ENCODE results near the gene C1orf216.
"Not testable (repeated sequence)": the region's sequence is repeated elsewhere in the genome, so short reads cannot be mapped to it uniquely, and the experiment has no call there.

C1orf216 gene, protein sequence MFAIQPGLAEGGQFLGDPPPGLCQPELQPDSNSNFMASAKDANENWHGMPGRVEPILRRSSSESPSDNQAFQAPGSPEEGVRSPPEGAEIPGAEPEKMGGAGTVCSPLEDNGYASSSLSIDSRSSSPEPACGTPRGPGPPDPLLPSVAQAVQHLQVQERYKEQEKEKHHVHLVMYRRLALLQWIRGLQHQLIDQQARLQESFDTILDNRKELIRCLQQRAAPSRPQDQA

GRCh38 chr1:35718492-35719336 lies at the start of gene C1orf216:
Gene C1orf216, minus strand, starts transcription at chr1:35718884. Its CDS starts 2,563 bp downstream, at chr1:35716321.
- DNase-seq, result peak; percentile 84

GRCh38 chr1:35764283-35764682 lies 45.6 kb upstream of the C1orf216 start:
- no peak for DNase-seq

DNA sequence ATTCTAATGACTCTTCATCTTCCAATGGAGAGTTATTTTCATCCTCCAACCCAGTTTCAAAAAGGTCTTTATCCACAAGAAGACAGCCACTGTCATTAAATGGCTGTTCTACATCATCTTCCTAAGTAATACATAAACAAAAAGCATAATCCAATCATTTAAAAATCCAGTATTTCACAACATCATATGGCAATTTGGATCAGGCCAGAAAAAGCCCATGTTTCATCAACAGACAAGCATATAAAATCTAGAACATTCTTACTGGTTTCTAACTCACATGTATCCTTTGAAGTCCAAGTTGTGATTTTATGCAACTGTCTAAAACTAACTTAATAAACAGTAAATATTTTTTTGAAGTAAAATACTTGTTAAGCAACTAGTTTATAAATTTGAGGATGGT lies 44.5 kb upstream of the C1orf216 start:
- DNase-seq, result no peak

- no peak for DNase-seq
These were observed 43.5 kb upstream of the C1orf216 start for GRCh38 chr1:35762141-35762540.

GRCh38 chr1:35756064-35756463 lies 37.4 kb upstream of the C1orf216 start:
- DNase-seq, result no peak

- DNase-seq, result no peak
These were observed 35.1 kb upstream of the C1orf216 start for GRCh38 chr1:35753626-35754260.

DNA sequence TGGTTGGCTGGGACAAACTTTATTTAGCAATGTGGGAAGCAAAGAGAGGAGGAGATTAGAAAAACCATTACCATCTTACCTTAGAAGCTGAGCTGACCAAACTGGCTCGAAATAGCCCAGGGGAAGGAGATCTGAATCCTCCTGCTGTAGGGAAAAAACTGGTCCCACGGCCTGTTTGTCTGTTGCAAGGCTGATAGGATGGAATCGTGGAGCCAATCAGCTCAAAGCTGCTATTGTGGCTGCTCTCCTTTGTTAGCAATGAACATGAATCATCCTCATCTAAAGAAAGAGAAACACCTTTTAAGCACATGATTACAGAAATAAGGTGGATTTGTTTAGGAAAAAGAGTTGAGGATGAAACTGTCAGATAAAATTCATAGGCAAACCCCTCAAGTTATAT lies 29.6 kb upstream of the C1orf216 start:
- DNase-seq, result no peak

DNA sequence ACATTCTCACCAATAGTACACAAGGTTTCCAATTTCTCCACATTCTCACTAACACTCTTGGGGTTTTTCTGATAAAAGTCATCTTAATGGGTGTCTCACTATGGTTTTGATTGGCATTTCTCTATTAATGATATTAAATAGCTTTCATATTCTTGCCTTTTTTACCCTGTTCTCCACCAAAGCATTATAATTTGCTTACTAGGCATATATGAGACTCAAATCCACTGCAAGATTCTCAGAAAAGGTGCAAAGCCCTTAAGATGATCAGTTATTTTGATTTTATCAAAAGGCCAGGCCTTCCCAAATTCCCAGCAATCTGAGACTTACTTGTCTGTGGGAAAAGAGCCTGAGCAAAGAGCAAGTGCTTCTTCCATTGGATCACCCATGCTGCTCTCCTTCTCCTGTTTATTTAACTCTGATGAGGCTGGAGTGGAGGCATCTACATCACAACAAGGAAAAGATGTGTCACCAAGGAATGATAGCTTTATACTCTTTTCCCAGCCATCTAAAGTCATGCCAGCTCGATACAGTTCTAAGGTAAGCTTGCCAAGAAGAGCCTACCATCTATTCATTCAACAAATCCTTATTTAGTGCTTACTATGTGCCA lies 26.5 kb upstream of the C1orf216 start:
- no peak for DNase-seq

- DNase-seq, result no peak
These were observed 18.4 kb upstream of the C1orf216 start for GRCh38 chr1:35737120-35737519.

DNA sequence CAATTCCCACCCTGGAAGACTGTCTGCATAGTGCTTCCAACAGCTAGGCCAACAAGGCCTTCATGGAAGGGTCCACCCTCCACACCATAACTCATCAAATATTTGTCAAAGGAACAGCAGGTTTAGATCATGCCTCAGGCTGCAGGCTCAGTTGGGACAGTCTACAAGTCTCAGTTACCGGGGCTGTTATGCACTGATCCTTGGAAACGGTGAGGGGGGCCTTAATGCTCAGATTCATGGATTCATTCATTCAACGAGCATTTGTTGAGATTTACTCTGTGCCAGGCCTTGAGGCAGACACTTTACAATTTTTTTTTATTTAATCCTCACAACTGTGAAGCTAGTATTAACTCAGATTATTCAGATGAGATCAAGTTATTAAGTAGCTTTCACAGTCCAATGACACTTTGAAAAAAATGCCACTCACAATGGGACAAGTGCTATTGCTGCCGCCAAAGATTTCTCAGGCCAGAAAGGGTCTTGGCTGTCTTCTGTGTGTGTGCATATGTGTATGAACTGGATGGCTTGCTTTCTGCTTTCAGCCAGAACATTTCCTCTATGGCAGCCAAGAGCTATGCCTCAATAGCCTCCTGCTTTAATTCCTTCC lies 8.9 kb upstream of the C1orf216 start:
- no peak for DNase-seq

DNA sequence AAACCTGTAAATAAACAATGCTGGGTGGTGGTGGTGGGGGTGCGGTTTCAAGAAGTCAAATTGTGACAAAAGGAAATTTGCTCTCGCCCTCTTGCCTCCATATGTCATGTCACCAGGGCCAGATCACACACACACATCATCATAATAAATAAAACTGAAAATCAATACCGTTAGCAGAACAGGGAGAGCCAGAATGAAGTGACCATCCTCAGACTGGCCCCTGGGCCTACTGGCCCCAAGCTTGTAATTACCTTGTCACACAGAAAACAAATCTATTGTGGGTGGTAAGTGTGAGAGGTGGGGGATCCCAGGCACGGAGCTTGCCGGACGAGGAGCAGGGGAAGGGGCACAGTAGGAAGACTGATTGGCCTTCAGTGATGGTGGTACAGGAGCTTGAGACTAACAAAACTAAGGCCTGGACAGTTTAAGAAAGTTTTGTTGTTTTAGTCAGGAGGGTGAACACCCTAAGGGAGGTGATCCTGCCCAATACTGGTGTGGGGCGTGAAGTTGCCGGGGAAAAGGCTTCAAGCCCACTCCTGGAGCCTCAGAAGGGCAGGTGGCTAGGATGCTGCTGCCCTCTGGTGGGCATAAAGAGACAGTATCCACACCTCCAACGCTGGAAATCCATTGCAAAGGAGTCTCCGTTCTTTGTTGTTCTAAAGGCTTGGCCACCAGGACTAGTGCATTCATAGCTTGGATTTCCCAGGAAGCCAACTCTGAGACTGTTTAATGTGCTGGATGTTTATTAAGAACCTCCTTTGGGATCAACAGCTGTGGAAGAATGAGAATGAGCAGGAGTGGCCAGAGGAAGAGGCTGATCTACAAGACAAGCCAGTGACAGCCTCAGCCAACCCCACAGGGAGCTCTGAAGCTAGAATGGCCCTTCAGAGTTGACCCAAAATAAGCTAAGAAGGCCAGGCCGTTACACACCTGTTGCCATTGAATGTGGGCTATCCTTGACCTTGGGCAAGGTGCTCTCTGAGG lies 8.1 kb upstream of the C1orf216 start:
- peak; percentile 62 for DNase-seq

- DNase-seq, result no peak
These were observed 6.9 kb upstream of the C1orf216 start for GRCh38 chr1:35725596-35725995.

GRCh38 chr1:35717911-35718476 lies 690 bp downstream of the C1orf216 start:
- no peak for DNase-seq

- DNase-seq, result peak; percentile 80
These were observed 3.1 kb downstream of the C1orf216 start for GRCh38 chr1:35715568-35716002.

DNA sequence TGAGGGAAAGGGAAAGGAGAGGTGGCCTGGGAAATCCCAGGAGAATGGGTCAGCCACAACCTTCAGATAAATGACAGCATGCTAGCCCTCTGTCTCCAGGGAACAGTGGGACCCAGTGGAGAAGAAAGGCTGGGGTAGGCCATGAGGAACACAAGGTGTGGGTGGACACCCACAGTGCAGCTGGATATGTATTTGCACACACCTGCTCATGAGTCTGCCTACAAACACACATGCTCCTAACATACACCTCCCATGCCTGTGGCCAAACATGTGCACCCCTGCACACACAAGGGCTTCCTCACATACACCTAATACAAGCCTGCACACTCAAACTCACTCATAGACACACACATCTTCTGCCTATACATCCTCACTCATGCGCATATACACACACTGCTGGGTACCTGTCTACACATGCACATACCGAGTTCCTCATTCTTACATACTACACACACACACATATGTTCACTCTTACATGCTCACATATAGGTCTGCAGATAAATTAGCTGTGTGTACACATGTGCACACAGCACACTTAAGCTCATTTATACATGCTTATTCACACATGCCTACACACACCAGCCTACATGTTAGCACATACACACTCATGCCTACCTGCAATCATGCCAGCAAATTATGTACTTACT lies 3.6 kb downstream of the C1orf216 start:
- DNase-seq, result no peak

DNA sequence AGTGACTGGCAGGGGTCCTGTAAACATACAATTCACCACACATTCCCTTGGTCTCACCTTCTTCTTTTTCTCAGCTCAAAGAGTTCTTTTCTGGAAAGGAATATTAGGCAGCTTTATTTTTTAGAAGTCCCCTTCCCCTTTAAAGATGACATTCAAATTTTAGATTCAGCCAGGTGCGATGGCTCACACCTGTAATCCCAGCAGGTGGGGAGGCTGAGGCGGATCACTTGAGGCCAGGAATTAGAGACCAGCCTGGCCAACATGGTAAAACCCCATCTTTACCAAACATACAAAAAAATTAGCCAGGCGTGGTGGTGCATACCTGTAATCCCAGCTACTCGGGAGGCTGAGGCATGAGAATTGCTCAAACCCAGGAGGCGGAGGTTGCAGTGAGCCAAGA lies 7.6 kb downstream of the C1orf216 start:
- not testable (repeated sequence) for DNase-seq

DNA sequence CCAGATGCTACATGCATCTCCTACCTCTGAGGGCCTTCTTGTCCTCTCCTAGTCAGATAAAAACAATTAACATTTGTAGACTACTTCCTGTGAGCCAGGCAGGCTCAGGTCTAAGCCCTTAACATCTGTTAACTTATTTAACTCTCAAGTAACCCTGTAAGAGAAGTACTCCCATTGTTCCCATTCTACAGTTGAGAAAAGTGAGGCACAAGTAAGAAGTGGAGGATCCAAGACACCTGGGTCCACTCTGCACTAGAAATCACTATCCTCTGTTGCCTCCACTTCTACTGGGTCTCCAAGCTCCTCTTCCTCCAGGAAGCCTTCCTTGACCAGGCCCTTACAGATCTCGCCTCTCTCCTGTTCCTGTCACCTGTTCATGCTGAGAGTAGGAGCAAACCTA lies 9.7 kb downstream of the C1orf216 start:
- DNase-seq, result no peak

DNA sequence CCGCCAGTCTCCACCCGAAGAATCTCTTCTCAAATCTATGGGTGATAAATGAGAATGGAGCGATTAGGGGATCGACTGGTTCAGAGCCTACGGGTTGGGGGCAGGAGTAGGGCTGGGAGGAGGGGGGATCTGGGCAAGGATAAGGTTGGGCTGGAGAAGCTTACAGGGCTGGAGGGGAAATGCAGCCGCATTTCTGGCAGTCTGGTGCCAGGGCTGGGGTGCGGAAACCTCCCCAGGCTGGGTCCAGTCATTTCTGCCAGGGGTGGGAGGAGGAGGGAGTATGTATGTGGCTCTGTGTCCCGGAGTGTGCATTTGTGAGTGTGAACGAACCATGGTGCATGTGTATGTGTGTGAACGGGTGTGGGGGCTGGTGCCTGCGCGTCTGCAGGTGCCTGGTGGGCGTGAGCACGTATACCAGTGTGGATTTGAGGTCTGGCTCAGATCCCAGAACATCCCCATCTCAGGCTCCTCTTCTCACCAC lies 10.2 kb downstream of the C1orf216 start:
- DNase-seq, result no peak

DNA sequence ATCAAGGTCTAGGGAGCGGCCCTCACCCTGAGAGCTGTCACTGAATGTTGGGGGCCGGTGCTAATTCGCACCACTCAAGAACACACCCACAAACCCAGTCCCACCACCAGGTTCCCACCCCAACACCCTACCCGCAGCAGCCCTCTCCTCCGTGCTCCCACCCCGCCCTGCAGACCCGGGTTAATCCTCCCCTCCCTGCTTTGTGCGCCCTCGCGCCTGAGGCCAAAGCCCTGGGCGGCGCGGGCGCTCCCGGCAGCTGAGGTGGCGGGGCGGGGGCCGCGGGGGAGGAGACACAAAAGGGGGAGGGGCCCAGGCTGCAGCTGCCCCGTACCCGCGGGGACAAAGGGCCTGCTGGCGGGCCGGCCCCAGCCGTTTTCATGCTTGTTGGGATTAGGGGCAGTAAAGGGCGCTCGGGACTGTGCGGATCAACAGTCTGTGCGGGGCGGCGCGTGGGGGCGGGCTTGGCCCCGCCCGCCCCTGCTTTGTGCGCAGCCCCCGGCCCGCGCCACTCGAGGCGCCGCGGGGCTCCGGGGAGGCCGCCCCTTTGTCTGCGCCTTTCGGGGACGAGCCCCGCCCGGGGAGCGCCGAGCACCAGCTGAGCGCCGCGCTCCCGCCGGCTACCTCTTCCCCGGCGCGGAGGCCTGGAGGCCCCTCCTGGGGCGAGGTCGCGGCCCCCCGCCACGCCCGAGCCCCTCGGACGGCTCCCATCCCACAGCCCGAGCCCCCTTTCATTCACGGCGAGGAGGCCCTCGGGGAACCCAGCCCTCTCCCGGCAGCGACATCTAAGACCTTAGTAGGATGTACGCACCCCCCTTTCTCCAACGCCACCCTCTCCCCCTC lies 10.9 kb downstream of the C1orf216 start:
- peak; percentile 19 for DNase-seq

Data from CD4-positive, alpha-beta T cell treated with Interleukin-4 for 4 hours (primary cell).